LHCN-M2 (cell line): ENCODE measurements around the gene DISP2. TPM values are rescaled to one million over a fixed set of nuclear protein-coding genes. Genes with fewer than 3 reads are reported as not detected.

ENCODE experiments used
- DNase-seq: peaks from one replicate; pipeline ENCODE4 v3.0.0-alpha.2; 2012; ENCODE audit warnings: low read depth
- polyA plus RNA-seq: library from polyadenylated mRNA; unstranded; fragments of >200 nt; gene quantifications from one replicate; pipeline ENCODE4 v1.2.1, GENCODE V29; 2012; ENCODE audit warnings: missing spikeins
- total RNA-seq: library from RNA; depleted of rRNA; stranded (reverse); fragments of >200 nt; gene quantifications from 2 replicates; pipeline ENCODE4 v1.2.3, GENCODE V29; 2014; rRNA removed

The DISP2 gene, protein sequence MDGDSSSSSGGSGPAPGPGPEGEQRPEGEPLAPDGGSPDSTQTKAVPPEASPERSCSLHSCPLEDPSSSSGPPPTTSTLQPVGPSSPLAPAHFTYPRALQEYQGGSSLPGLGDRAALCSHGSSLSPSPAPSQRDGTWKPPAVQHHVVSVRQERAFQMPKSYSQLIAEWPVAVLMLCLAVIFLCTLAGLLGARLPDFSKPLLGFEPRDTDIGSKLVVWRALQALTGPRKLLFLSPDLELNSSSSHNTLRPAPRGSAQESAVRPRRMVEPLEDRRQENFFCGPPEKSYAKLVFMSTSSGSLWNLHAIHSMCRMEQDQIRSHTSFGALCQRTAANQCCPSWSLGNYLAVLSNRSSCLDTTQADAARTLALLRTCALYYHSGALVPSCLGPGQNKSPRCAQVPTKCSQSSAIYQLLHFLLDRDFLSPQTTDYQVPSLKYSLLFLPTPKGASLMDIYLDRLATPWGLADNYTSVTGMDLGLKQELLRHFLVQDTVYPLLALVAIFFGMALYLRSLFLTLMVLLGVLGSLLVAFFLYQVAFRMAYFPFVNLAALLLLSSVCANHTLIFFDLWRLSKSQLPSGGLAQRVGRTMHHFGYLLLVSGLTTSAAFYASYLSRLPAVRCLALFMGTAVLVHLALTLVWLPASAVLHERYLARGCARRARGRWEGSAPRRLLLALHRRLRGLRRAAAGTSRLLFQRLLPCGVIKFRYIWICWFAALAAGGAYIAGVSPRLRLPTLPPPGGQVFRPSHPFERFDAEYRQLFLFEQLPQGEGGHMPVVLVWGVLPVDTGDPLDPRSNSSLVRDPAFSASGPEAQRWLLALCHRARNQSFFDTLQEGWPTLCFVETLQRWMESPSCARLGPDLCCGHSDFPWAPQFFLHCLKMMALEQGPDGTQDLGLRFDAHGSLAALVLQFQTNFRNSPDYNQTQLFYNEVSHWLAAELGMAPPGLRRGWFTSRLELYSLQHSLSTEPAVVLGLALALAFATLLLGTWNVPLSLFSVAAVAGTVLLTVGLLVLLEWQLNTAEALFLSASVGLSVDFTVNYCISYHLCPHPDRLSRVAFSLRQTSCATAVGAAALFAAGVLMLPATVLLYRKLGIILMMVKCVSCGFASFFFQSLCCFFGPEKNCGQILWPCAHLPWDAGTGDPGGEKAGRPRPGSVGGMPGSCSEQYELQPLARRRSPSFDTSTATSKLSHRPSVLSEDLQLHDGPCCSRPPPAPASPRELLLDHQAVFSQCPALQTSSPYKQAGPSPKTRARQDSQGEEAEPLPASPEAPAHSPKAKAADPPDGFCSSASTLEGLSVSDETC (N-terminal part only)
- 1.2 and 1.3 TPM in 2 replicates for total RNA-seq
- 6.2 TPM for polyA plus RNA-seq

DNA sequence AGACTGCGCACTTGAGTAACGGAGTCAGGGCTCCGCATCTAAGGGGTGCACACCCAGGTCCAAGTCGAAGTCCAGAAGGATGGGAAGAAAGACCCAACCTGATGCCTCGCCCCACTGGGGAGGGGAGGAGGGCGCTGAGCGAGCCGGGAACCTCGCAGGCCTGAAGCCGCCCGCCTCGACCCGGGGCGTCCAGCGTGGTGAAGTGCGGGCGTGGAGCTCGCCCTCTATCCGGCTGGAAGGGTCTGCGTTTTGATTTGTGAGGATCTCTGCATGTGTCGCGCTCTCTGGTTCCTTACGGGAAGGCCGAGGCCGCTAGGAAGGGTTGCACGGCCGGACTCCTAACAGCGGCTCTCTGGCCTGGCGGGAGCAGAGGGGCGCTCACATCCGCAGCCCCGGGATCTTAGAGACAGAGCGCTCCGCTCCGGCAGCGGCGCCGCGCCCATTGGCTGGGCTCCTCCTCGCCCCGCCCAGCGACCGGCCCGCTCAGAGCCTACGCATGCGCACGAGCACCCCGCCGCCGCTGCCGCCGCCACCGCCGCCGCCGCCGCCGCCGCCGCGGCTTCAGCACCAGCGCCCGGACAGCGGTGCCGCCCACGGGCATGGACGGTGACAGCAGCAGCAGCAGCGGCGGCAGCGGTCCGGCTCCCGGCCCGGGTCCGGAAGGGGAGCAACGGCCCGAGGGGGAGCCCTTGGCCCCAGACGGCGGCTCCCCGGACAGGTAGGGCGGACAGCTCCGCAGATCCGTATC lies at the start of gene DISP2:
Gene DISP2, plus strand, starts transcription at position 497 of the 748 bp plus-strand sequence. Its CDS starts 103 bp downstream, at position 600.
- peak; percentile 54 for DNase-seq

DNA sequence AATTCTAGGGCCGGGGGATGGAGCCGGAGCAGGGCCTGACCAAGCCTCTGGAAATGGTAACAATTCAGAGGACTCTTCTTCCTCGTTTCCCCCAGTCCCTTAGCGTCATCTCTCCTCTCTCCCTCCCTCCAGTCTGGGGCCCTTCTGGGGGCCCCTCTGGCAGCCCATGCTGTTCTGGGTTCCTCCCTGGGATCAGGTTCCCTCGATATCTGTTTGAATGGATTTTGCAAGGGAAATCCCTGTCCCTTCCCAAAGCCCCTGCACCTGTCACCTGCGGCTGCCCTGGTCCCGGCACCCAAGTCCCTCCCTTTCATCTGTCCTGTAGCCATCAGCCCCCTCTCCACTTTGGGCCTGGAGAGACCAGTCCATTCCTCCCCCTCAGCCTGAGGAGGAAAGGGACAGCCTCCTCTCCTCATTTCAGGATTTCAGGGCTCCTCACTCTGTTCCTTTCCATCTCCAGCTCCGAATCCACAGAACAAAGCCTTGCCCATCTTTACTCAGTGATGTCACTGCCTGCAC lies 48.6 kb upstream of the DISP2 start:
- DNase-seq = no peak

DNA sequence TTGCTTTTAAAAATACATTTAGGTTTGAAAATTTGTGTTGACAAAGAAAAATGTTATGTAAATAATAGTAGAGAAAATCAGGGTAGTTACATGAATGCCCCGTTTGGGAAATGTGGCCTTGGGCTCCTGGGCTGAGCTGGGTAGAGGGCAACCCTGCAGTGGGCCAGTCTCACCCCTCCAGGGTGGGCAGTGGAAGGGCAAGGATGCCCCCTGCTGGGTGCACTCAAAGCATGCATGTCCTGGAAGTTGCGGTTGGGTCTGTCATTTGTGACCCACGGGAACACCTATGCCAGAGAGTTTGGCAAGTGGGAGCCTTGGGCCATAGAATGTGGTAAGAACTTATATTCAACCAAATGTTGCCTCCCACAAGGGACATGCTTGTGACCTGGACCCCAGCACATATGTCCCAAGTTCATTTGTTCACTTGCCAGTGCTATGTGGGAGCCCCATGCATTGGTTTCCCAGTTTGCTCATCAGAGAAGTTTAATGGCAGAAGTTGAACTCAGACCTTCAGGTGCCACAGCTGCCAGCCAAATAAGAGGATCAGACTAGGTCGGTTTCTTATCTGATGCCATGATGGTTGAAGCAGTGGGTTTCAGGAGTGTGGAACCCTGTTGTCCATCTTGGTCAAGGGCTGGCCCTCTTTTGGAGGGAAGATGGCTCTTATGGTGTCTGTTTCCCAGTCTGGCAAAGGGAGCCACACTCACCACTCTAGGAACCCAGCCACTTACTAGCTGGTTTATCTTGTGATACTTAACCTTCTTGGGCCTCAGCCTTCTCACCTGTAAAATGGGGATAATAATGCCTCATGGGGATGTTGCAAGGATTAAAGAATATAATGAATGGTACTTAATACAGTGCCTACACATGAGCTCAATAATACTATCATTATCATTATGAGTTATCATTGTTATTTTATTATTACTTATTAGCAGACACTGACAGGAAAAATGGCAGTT lies 47.7 kb upstream of the DISP2 start:
- DNase-seq = no peak

DNA sequence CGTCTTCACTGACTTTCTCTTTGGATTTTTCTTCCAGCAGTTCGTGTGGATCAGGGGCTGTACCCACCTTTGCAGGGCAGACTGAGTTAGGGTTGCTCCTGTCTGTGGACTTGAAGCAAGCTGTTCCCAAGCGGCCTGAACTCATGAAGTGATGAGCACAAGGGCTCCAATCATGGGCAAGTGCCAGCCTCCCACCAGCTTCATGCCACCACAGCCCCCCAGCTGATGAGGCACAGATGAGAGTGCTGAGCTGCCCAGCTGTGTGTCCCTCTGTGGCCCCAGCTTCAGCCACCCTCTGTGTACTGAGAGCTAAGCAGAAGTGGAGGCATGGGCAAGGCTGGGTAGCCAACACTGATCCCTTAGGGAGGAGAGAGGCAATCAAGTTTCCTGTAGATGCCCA lies 47.0 kb upstream of the DISP2 start:
- DNase-seq = no peak

DNA sequence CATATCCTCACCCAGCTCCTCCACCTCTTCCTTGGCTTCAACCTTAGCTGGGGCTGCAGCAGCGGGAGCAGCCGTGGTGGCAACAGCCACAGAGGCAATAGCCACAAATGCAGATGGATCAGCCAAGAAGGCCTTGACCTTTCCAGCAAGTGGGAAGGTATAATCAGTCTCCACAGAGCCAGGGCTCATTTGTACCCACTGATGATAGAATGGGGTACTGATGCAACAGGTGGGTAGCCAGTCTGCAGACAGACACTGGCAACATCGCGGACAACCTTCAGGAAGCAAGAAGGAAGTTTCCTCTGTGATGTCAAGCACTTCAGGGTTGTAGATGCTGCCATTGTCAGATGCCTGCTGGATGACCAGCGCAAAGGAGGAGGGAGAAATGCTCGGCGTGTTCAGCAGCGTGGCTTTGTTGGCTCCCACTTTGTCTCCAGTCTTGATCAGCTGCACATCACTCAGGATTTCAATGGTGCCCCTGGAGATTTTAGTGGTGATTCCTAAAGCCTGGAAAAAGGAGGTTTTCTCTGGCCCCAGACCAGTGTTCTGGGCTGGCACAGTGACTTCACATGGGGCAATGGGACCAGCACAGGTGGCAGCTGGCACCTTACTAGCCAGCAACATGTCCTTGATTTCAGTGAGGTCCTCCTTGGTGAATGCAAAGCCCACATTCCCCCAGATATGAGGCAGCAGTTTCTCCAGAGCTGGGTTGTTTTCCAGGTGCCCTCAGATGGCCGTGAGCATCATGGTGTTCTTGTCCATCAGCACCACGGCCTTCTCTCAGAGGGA lies 45.5 kb upstream of the DISP2 start:
- no peak for DNase-seq

DNA sequence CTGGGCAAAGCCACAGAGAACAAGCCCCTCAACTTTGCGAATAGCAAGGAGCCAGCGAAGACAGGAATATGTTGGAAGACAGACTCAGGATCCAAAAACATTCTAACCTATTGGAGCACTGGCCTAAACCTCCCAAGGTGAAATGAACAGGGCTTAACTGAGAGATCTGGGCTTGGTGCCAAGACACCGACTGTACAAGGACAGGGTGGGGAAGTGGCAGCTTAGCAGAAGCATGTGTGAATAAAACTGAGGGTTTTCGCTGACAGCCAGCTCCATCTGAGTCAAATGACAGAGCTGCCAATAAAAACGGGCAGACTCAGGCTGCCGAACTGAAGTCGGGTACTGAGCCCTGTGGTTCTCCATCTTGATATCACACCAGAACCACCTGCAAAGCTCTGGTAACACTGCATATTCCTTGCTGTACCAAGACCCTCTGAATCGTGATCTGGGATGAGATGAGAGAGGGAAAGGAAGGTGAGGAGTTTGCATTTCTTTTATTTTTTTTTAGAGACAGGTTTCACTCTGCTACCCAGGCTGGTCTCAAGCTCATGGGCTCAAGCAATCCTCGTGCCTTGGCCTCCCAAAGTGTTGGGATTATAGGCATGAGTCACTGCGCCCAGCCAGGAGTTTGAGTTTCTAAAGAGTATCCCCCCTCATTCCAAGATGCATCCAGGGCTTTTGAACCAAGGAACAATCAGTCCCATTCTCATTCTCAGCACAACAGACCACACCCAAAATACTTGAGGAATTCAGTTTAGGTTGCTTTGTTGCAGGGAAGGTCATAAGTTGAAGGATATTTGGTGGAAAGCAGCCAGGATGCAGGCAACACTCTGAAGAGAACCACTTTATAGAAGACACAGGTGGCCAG lies 44.3 kb upstream of the DISP2 start:
- DNase-seq = peak; percentile 49

DNA sequence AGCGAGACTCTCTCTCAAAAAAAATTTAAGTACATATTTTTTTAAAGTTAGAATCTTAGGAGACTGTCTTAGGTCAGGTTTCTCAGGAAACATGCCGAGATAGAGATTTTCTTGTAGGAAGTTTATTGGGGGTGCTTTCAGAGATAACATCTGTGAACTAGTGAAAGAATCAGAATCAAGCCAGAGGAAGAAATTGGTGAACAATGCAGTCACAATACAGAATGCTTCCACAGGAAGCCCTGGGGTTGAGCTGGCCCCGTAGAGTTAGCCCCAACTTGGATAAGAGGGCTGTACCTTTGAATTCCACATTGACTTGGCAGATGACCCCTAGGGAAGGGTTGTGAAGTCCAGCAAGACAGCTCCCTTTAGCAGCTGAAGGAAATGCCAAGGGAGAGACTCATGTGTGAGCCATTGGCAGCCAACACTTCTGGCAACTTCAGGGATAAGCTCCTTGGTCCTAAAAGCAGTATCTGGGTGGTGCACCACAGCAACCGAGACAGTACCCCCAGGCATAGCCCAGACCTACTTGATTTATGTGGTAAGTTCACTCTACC lies 43.2 kb upstream of the DISP2 start:
- DNase-seq = peak; percentile 78

DNA sequence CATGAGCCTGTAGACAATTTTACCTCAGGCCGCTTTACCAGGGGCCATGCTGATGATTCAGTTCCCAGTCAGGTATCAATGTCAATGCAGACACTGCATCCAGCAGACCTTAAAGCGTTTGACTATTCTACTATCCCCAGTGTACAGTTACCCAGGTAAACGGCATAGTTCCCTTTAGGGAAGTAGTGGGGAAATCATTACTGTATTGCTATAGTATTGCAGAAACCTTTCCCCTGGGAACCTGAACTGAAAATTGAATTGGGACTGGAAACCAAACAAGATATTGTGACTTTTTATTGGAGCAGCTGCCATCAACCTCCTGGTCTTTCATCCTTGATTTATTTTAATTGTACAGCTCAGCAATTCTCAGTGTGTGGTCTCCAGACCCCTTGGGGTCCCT lies 41.1 kb upstream of the DISP2 start:
- DNase-seq = no peak

DNA sequence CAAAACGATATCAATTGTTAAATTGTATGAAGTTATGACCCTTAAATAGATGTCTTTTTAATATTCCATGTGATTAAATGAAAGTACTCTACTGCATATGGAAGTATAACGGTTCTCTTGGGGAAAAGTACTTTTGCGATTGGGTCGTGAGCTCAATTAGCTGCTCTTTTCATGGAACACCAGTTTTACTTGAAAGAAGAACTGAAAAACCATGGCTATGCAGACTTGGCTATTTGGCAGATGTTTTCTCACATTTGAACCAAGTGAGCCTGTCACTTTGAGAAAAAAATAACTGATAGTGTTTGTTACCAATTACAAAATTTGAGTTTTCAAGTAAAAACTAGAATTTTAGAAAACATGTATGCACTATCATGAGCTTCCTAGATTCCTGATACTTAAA lies 40.4 kb upstream of the DISP2 start:
- DNase-seq = no peak

DNA sequence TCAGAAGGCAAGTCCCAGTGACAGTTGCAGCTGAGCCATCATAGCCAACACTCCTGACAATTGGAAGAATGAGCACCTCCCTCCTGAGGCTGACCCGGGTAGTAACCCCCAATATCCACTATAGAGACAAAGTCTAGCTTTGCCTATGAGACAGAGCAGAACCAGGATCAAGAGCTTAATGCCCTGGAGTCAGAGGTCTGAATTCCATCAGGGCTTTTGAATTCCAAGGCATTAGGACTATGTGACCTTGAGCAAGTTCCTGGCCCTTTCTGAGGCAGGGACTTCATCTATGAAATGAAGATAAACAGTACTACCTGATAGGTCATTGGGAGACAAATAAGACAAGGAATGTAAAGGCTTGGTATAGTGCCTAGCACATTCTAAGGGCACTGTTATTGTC lies 37.6 kb upstream of the DISP2 start:
- DNase-seq = no peak

DNA sequence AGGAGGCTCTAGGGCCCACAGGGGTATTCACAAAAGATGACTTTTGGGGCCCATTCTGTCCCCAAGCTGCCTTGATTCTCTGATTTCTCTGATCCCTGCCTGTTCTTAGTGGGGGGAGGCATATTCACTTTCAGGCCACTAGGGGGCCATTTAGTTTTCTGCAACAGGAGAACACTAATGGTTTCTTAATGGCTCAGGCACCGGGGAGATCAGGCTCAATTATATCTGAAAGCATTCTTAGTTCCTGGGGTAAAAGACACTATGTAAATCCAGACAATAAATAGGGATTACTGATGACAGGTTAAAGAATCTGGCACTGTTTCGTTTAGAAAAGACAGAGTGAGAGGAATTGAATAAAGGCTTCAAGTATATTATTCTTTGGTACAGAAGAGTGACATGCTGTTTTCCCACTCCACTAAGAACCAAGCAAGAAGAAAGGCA lies 37.1 kb upstream of the DISP2 start:
- peak; percentile 55 for DNase-seq

DNA sequence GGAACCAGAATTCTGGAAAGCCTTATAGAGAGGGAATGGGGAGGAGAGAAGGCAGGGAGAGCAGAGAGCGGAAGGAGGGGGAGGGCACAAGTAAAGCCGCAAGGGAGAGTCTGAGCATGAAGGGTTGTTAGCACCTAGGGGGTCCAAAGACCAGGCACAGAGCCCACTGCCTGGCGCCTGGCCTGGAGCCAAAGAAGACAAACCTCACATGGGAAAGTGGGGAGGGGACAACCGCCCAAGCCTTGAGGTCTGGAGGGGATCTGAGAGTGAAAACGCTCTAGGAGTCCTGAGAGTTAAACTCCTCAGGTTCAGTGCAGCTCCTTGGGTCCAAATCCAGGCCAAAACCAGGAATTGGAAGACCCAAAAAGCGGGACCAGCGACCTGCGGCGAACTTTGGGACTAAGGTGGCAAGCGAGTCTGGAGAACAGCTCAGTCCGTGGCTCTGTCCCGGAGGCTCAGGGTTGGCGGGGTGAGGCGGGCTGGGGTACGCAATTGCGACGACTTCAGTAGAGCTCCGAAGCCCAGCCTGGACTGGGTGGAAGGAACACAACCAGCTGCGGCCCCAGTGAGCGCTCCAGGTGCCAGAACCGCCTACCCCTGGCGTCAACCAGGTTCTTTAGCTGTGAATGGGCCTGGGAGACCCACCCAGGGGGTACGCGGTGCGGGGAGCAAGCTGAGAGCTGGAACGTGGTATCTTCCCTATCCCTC lies 35.3 kb upstream of the DISP2 start:
- no peak for DNase-seq

DNA sequence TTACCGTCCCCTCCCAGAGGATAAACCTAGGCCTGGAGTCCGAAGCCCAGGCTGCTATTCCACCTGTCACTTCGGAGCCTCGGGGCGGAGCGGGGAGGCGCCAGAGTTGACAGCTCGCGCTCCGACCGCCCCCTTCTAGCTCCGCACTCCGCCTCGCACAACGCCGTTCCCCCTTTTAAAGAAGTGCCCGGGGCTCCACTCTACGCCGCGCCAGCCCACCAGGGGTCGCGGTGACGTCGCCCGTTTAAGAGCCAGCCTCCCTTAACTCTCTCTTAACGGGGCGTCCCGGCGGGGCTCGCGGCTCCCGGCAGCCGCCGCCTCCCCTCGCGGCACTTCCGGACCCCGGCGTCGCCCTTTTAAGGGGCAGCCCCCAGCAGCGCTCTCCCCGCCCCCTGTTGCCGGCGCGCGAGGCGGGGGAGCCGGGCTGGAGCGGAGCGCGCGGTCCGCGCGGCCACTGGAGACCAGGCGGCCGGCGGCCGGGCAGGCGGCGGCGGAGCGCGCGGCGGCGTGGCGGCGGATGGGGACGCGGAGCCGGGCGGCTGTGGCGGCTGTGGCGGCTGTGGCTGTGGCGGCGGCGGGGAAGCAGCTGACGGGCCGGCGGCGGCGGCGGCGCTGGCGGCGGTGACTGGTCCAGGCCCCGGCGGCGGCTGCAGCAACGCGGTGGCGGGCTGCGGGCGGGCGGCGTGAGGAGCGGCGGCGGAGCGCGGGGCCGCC lies 34.6 kb upstream of the DISP2 start, which contains the start of gene INAFM2:
Gene INAFM2, plus strand, starts transcription at position 454 of the 714 bp plus-strand sequence. CDS start 364 bp downstream, outside the sequence.
- DNase-seq = peak; percentile 93

DNA sequence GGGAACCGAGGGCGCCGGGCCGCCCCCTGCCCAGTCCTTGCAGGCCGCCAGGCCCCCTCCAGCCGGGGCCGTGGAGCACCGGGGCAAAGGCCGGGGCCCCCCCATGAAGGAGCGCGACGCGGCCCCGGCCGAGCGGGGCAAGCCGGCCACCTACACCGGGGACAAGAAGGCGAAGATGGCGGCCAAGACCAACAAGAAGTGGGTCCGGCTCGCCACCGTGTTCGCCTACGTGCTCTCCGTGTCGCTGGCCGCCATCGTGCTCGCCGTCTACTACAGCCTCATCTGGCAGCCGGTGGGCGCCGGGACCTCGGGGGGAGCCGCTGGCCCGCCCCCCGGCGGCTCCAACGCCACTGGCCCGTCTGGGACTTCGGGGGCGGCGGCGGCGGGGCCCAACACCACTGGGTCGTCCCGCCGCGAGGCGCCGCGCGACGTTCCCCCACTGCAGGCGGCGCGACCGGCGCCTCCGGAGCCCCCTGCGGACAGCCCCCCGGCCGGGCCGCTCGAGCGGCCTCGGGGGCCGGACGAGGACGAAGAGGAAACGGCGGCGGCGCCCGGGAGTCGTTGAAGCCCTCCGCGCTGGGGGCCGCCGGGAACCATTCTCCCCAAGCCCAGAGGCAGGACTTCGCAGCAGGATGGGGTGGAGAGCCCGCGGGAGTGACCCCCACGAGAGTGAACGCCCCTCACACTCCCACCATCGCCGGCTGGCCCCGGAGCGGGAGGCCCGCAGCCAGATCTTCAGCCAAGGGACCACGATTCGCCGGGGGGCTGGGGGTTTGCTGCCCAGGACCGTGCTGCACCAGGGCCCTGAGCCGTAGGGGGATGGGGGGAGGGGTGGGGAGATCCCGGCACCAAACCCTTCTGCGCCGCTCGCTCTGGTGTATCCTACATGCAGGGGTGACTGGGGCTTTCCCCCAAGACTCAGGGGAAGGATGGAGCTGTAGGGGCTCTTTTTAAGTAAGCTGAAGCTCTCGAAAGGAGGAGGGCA lies 33.8 kb upstream of the DISP2 start:
- no peak for DNase-seq

DNA sequence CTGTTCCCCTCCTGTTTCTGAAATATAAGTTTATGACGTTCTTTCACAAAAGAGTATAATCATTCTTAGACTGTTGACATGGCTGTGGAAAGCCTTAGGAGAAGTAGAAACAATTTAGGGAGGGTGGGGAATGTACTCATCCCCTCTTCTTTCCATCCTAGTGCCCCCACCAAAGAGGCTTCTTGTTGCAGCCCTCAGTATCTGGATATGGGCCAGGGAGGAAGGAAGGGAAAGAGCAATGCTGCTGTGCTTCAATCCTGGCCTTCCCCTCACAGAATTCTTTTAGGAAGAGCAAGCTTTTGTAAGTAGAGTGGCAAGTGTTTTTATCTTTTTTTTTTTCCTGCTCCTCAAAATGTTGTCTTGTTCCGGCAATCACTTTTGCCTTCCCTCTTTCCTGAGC lies 32.8 kb upstream of the DISP2 start:
- no peak for DNase-seq
